Transverse colon (tissue), 4 donors: ENCODE measurements around the gene NKD1. TPM values are rescaled to one million over a fixed set of nuclear protein-coding genes. Genes with fewer than 3 reads are reported as not detected.

Experiments
- DNase-seq: peaks from one replicate; pipeline ENCODE4 v3.0.0-alpha.2; 2019
- H3K27ac ChIP-seq, 4 donors: fragments of 200-600 bp; sonication (generic); 2 replicates each; pipeline ENCODE4 v1.5.1; 2016 to 2018; ENCODE audit warnings: inconsistent platforms in 4 of 4
- H3K27me3 ChIP-seq: fragments of 200-600 bp; sonication (generic); 2 replicates; pipeline ENCODE4 v1.5.1; 2017; ENCODE audit warnings: inconsistent platforms
- H3K36me3 ChIP-seq, 4 donors: fragments of 200-600 bp; sonication (generic); 2 replicates each; pipeline ENCODE4 v1.5.1; 2017 to 2019; ENCODE audit warnings: inconsistent platforms in 4 of 4
- H3K4me1 ChIP-seq, 4 donors: fragments of 200-600 bp; sonication (generic); 2 replicates each; pipeline ENCODE4 v1.5.1; 2017 to 2020; ENCODE audit warnings: inconsistent platforms in 4 of 4
- H3K4me3 ChIP-seq, 4 donors: fragments of 200-600 bp; sonication (generic); 1 replicate in 1 of 4; 2 replicates in 3 of 4; pipeline versions ENCODE4 v1.5.1 to v1.6.1; 2017 to 2019; ENCODE audit warnings: inconsistent platforms in 4 of 4
- H3K9me3 ChIP-seq, 2 donors: fragments of 200-600 bp; sonication (generic); 2 replicates each; pipeline ENCODE4 v1.5.1; 2017 to 2019; ENCODE audit warnings: inconsistent platforms in 2 of 2
- CTCF ChIP-seq, 5 experiments: fragments of 200-600 bp in 3 of 5; fragments of 450-650 bp in 2 of 5; sonication (generic) in 3 of 5; IDR thresholded peaks; 1 replicate in 2 of 5; 2 replicates in 3 of 5; pipeline ENCODE4 v1.5.1; 2016 to 2017; ENCODE audit warnings: antibody characterized with exemption in 5 of 5, inconsistent platforms in 3 of 5, mild to moderate bottlenecking in 2 of 5, moderate library complexity in 1 of 5
- EP300 ChIP-seq: sonication (generic); formaldehyde crosslinking; IDR thresholded peaks from one replicate; pipeline ENCODE4 v1.6.1; 2017; ENCODE audit warnings: antibody characterized with exemption, low read depth
- POLR2A ChIP-seq: fragments of 450-650 bp; IDR thresholded peaks from one replicate; pipeline ENCODE4 v1.6.1; 2016; ENCODE audit warnings: antibody characterized with exemption, mild to moderate bottlenecking, moderate library complexity
- POLR2AphosphoS5 ChIP-seq, 3 donors: sonication (generic); formaldehyde crosslinking; IDR thresholded peaks; one replicate each; pipeline ENCODE4 v1.6.1; 2016; ENCODE audit warnings: antibody characterized with exemption in 3 of 3
- WGBS, 2 donors: methylation state at CpG; one replicate each; pipeline ENCODE4 v1.1.5; 2018; ENCODE audit warnings: low coverage in 1 of 2; 5-methylcytosine and 5-hydroxymethylcytosine counted together
- in situ Hi-C, 4 donors: fragments of 200-750 bp; cut with MboI; loops; one replicate each; pipeline versions ENCODE4 v1.15.0 to v1.15.1; 2017; ENCODE audit warnings: low sequenced_read_pairs in 3 of 4, low pct_ligation_motif_present in 1 of 4, low pct_unique_long_range_greater_than_20kb in 1 of 4
- intact Hi-C: fragments of 100-400 bp; cut with DNase I; formaldehyde crosslinking; loops from one replicate; pipeline ENCODE4 v1.15.1; 2023; ENCODE audit warnings: low total_unique reads
- total RNA-seq, 4 donors: library from RNA; depleted of rRNA; stranded (reverse); fragments of >200 nt; gene quantifications; one replicate each; pipeline ENCODE4 v1.1.0, GENCODE V29; 2016

The NKD1 gene
- total RNA-seq, 4 donors from 2014 or later: 1.7 to 98.1 (median 2.5) TPM

- WGBS, 2 donors: 92% methylated on average over 14 of the region's 14 CpGs; no CpG with 5 or more reads in 1 of the 2 donors
- no peak overlapping the region for H3K27ac ChIP-seq
- TF ChIP-seq POLR2A (no peak), CTCF (IDR thresholded peaks at IDR 0.05) (no peak)
- H3K4me3 ChIP-seq: no peak overlapping the region
- H3K36me3 ChIP-seq: no peaks in the 10 kb centered on the region
- intact Hi-C loops (no loop called here), in situ Hi-C loops (no loop called here)
- peaks cover 0 to 4% (median 0%) of the 10 kb centered on the region in 4 donors for H3K4me1 ChIP-seq
- no peak for DNase-seq
- no peaks in the 10 kb centered on the region for H3K9me3 ChIP-seq
- no peaks in the 10 kb centered on the region for H3K27me3 ChIP-seq
Measured at GRCh38 chr16:50679266-50679665, 131.1 kb downstream of the NKD1 start.

GRCh38 chr16:50679676-50680555 is 131.7 kb downstream of the NKD1 start:
- H3K4me3 ChIP-seq: peak overlapping the region in 3 of 4 donors; percentile 11 to 41 (median 12)
- in situ Hi-C loops (no loop called here), intact Hi-C loops (no loop called here)
- peak overlapping the region; percentile 14 to 66 (median 62) for H3K27ac ChIP-seq
- TF ChIP-seq CTCF (IDR thresholded peaks at IDR 0.05): no peak
- no peak for TF ChIP-seq EP300
- TF ChIP-seq POLR2AphosphoS5 (IDR thresholded peaks at IDR 0.05): no peak
- WGBS, 2 donors: 80 to 85% methylated on average over 1 to 6 of the region's 6 CpGs
- no peaks in the 10 kb centered on the region for H3K9me3 ChIP-seq
- H3K4me1 ChIP-seq: peaks cover 0 to 9% (median 0%) of the 10 kb centered on the region in 4 donors
- DNase-seq: no peak
- H3K27me3 ChIP-seq: no peaks in the 10 kb centered on the region
- H3K36me3 ChIP-seq: no peaks in the 10 kb centered on the region

- H3K4me1 ChIP-seq: peaks cover 0 to 9% (median 0%) of the 10 kb centered on the region in 4 donors
- intact Hi-C loops: no loop called here
- in situ Hi-C loops: no loop called here
- DNase-seq: no peak
- WGBS, 2 donors: 82% methylated on average over 3 of the region's 3 CpGs; no CpG with 5 or more reads in 1 of the 2 donors
- H3K4me3 ChIP-seq: peak overlapping the region in 3 of 4 donors; percentile 11 to 41 (median 12)
- H3K9me3 ChIP-seq: no peaks in the 10 kb centered on the region
- H3K27me3 ChIP-seq: no peaks in the 10 kb centered on the region
- H3K27ac ChIP-seq: peak overlapping the region; percentile 14 to 66 (median 62)
- no peaks in the 10 kb centered on the region for H3K36me3 ChIP-seq
- TF ChIP-seq POLR2AphosphoS5 (IDR thresholded peaks at IDR 0.05): no peak
- TF ChIP-seq EP300: no peak
- TF ChIP-seq POLR2A: no peak
- no peak for TF ChIP-seq CTCF (IDR thresholded peaks at IDR 0.05)
Measured at GRCh38 chr16:50680556-50680893, 132.3 kb downstream of the NKD1 start.

GRCh38 chr16:50681021-50681885 is 133.1 kb downstream of the NKD1 start, which contains the start of gene SNX20:
TSS of gene SNX20 (minus strand) at chr16:50681312. CDS start at chr16:50677526, 3,786 bp downstream.
- no peaks in the 10 kb centered on the region for H3K36me3 ChIP-seq
- peaks cover 0 to 9% (median 0%) of the 10 kb centered on the region in 4 donors for H3K4me1 ChIP-seq
- no peak for TF ChIP-seq CTCF (IDR thresholded peaks at IDR 0.05)
- peak in 1 of 3 donors; percentile 17 for TF ChIP-seq POLR2AphosphoS5 (IDR thresholded peaks at IDR 0.05)
- no peak for TF ChIP-seq EP300
- TF ChIP-seq POLR2A: no peak
- H3K9me3 ChIP-seq: no peaks in the 10 kb centered on the region
- DNase-seq: peak; percentile 58
- H3K27me3 ChIP-seq: no peaks in the 10 kb centered on the region
- in situ Hi-C loops (no loop called here), intact Hi-C loops (no loop called here)
- 72 to 80% methylated on average over 3 to 16 of the region's 16 CpGs for WGBS, 2 donors
- peak within 1 kb of the TSS in 3 of 4 donors; percentile 11 to 41 (median 12) for H3K4me3 ChIP-seq
- peak within 1 kb of the TSS; percentile 14 to 66 (median 62) for H3K27ac ChIP-seq
